IPS DF 6.9 (cell line): ENCODE data around the gene AKIRIN1.
"Not testable (repeated sequence)": the region's sequence is repeated elsewhere in the genome, so short reads cannot be mapped to it uniquely, and the experiment has no call there.

ENCODE experiments used
- DNase-seq: peaks from one replicate; pipeline ENCODE4 v3.0.0-alpha.2; 2013; ENCODE audit warnings: low read depth, low spot score
- H3K27ac ChIP-seq: one replicate; pipeline ENCODE4 v1.5.1; 2013; ENCODE audit warnings: low read length, control low read depth
- H3K27me3 ChIP-seq: 2 replicates; pipeline ENCODE4 v1.6.1; 2013; ENCODE audit warnings: mild to moderate bottlenecking, low read length; ENCODE audit not compliant: control insufficient read depth, insufficient read depth
- H3K36me3 ChIP-seq: 2 replicates; pipeline ENCODE4 v1.6.1; 2013; ENCODE audit warnings: low read length; ENCODE audit not compliant: control insufficient read depth, insufficient read depth
- H3K4me1 ChIP-seq: 2 replicates; pipeline ENCODE4 v1.6.1; 2013; ENCODE audit warnings: low read length; ENCODE audit not compliant: control insufficient read depth, insufficient read depth
- H3K4me3 ChIP-seq: 2 replicates; pipeline ENCODE4 v1.5.1; 2013; ENCODE audit warnings: mild to moderate bottlenecking, low read length
- H3K9me3 ChIP-seq: 2 replicates; pipeline ENCODE4 v1.6.1; 2013; ENCODE audit warnings: low read length, inconsistent platforms; ENCODE audit not compliant: control insufficient read depth, insufficient read depth
- WGBS: extraction: QIAGEN DNeasy Blood & Tissue Kit; methylation state at CpG from one replicate; pipeline ENCODE4 v1.1.7; 2013; ENCODE audit warnings: mixed read lengths, missing lambda C conversion rate; ENCODE audit not compliant: insufficient read length, insufficient coverage; 5-methylcytosine and 5-hydroxymethylcytosine counted together

Gene AKIRIN1

GRCh38 chr1:38997034-38997900, 6.2 kb downstream of the AKIRIN1 start:
- WGBS: no CpG with 5 or more reads among the region's 4 CpGs
- Histone ChIP-seq H3K27ac (no peak overlapping the region), H3K27me3 (no peaks in the 10 kb centered on the region), H3K36me3 (peaks cover 15% of the 10 kb centered on the region; the same call in 1 of the 2 replicates), H3K4me1 (peaks cover 2% of the 10 kb centered on the region; the same call in 1 of the 2 replicates), H3K4me3 (no peak overlapping the region), H3K9me3 (no peaks in the 10 kb centered on the region)
- no peak for DNase-seq

GRCh38 chr1:38997901-38998190, 6.8 kb downstream of the AKIRIN1 start:
- H3K36me3 ChIP-seq: peaks cover 15% of the 10 kb centered on the region; the same call in 1 of the 2 replicates
- H3K27ac ChIP-seq: no peak overlapping the region
- peaks cover 2% of the 10 kb centered on the region; the same call in 1 of the 2 replicates for H3K4me1 ChIP-seq
- DNase-seq: no peak
- no peak overlapping the region for H3K4me3 ChIP-seq
- WGBS: no CpG with 5 or more reads among the region's 3 CpGs
- H3K27me3 ChIP-seq: no peaks in the 10 kb centered on the region
- H3K9me3 ChIP-seq: no peaks in the 10 kb centered on the region

DNA sequence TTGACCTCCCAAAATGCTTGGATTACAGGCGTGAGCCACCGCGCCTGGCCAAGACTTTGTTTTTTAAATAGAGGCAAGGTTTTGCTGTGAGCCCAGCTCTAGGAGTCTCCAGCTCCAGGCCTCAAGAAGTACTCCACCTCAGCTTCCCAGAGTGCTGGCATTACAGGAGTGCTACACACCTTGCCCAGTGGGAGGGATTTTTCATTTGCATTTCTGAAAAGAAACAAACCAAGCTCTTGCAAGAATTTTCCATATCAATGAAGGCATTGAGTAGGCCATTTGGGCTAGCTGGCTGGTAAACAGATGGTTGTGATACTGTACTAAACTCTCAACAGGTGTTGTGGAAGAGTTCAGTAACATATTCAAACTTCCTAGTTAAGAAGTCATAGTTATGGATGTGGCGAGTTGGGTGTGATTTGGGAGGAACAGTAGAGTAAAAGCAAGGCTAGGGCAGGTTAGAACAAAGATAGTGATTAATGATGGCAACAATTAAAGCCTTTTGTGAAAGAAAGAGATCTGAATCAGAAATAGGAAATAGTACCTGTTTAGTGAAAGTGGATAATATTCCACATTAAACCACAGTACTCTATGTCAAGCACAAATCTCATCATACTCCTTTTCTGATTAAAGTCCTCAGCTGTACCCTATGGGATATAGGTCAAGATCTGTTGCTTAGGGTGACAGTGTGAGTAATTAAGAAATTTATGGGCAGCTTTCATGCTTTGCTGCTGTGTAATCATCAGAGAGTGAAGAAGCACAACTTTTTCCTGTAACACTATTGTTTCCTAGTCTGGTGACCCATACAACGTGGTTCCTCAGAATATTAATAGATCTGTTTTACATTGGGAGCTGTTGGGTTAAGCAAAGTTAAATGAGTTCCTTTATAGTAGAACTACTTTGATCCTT, 10.7 kb downstream of the AKIRIN1 start:
- no peak for DNase-seq
- Histone ChIP-seq H3K27me3 (no peaks in the 10 kb centered on the region), H3K4me1 (peaks cover 2% of the 10 kb centered on the region), H3K9me3 (no peaks in the 10 kb centered on the region), H3K27ac (no peak overlapping the region), H3K36me3 (peaks cover 35% of the 10 kb centered on the region; the same call in 1 of the 2 replicates), H3K4me3 (no peak overlapping the region)
- WGBS: no CpG with 5 or more reads among the region's 5 CpGs

DNA sequence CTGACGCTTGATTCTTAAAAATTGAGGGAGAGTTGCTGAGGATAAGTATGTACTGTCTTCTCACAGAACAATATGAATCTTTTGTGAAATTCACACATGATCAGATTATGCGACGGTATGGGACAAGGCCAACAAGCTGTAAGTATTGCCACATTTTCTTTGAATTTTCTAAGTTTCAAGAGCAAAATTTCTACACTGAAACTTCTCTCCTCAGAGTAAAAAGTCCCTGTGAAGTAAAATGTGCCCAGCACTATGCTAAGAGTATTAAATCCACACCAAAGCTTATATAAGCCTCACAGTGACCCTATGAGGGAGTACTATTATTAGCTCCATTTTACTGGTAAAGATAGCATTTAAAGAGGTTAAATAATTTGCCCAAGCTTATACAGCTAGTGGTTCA, 12.2 kb downstream of the AKIRIN1 start:
- Histone ChIP-seq H3K4me3 (no peak overlapping the region), H3K27me3 (no peaks in the 10 kb centered on the region), H3K9me3 (no peaks in the 10 kb centered on the region), H3K27ac (no peak overlapping the region), H3K4me1 (peaks cover 2% of the 10 kb centered on the region), H3K36me3 (peaks cover 35% of the 10 kb centered on the region; the same call in 1 of the 2 replicates)
- WGBS: no CpG with 5 or more reads among the region's 3 CpGs
- no peak for DNase-seq

DNA sequence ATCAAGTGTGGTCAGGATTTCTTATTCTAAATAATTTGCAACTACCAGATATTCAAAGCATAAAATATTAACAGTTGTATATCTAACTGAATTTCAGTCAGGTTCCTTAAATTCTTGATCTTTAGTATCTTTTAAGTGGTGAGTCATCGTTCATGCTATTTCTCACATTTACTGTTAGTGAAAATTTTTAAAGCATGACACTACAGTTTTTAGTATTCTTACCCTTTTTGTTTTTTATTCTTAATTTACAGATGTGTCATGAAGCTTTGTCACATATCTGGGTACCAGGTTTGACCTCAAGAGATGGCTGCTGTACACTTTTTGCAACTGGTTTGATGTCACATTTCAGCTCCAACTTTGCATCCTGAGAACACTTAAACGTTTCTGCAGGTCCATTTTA, 12.7 kb downstream of the AKIRIN1 start:
- Histone ChIP-seq H3K36me3 (peaks cover 34% of the 10 kb centered on the region; the same call in 1 of the 2 replicates), H3K27ac (no peak overlapping the region), H3K4me3 (no peak overlapping the region), H3K4me1 (peaks cover 2% of the 10 kb centered on the region), H3K27me3 (no peaks in the 10 kb centered on the region), H3K9me3 (no peaks in the 10 kb centered on the region)
- no peak for DNase-seq
- no CpG with 5 or more reads among the region's 2 CpGs for WGBS

DNA sequence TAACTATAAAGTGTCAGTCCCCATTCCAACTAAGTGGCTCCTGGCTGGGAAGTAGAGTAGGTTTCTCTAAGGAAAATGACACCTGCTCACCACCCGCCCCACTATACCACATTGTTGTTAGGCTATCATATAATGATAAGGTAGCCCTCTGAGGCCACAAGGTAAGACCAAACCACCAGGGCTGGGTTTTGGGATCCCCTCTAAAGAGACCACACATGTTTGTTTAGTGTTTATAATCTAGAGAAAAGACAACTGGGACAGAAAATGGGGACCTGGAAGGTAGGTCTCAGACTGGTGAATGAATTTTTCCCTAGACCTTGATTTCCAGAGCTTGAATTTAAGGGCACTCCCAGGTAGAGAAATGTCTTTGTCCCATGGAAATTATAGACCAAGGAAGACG, 15.2 kb downstream of the AKIRIN1 start:
- no peak for DNase-seq
- H3K4me1 ChIP-seq: peaks cover 2% of the 10 kb centered on the region
- WGBS: no CpG with 5 or more reads among the region's 2 CpGs
- H3K36me3 ChIP-seq: peaks cover 29% of the 10 kb centered on the region; the same call in 1 of the 2 replicates
- H3K9me3 ChIP-seq: no peaks in the 10 kb centered on the region
- H3K4me3 ChIP-seq: no peak overlapping the region
- no peaks in the 10 kb centered on the region for H3K27me3 ChIP-seq
- no peak overlapping the region for H3K27ac ChIP-seq

DNA sequence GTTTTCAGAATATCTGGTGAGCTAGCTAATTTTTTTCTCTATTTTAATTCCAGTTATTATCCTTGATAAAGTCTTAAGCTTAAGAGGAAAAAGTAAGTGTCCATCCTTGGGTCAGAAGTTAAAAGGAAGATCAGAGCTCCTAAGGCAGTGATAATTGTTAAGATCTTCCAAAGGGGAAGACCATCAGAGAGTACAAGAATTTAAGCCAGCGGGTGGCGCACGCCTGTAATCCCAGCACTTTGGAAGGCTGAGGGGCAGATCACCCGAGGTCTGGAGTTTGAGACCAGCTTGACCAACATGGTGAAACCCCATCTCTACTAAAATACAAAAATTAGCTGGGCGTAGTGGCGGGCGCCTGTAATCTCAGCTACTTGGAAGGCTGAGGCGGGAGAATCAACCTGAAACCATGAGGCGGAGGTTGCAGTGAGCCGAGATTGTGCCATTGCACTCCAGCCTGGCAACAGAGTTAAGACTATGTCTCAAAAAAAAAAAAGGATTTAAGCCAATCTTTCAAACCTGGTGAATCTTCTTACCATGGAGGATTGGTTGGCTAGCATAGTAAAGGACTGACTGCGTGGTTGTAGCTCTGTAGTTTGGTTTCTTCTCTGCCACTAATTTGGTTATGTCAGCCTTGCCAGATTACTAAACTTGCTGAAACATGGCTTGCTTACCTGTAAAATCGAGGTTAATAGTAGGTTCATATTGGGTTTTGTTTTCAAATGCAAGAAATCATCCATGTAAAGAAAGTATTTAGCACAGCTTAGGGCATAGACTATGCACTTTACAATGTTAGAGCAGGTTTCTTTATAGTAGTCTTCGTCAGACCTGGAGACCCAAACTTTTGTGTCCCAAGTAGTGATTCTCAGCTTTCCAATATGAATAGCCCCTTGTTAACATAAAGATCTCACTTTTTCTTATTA, 15.9 kb downstream of the AKIRIN1 start:
- Histone ChIP-seq H3K27ac (no peak overlapping the region), H3K36me3 (peaks cover 28% of the 10 kb centered on the region; the same call in 1 of the 2 replicates), H3K4me1 (no peaks in the 10 kb centered on the region; the same call in 1 of the 2 replicates), H3K4me3 (no peak overlapping the region), H3K9me3 (no peaks in the 10 kb centered on the region), H3K27me3 (no peaks in the 10 kb centered on the region)
- no peak for DNase-seq
- no CpG with 5 or more reads among the region's 13 CpGs for WGBS

- not testable (repeated sequence) for H3K36me3 ChIP-seq, DNase-seq, H3K27me3 ChIP-seq, H3K4me3 ChIP-seq, H3K9me3 ChIP-seq, H3K27ac ChIP-seq, H3K4me1 ChIP-seq
- no CpG with 5 or more reads among the region's 8 CpGs for WGBS
Measured at GRCh38 chr1:39014956-39015355, 23.9 kb downstream of the AKIRIN1 start.

DNA sequence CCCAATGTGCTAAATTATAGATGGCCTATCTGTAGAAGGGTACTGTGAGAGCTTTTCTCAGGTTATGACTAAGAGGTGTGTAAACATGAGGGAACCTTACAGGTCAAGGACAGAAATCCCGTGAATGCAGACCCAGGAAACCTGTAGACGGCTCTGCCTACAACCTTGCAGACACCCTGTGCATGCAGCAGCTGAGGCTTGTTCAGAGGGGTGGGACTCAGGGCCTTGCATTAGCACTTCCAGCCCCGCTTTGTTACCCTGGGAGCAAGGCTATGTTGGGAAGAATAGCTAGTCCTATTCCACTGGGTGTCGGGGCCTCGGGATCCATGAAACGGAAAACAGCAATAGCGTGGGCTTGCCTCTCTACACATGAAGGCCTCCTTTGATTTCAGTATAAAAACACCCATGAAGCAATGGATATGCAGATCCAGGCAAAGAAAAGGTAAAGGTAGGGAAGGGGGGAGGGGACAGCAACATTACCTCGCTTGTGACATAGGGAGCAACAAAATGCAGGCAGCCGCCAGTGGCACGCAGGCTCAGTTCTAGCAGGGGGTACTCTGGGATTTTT, 25.6 kb downstream of the AKIRIN1 start:
- DNase-seq: no peak
- no CpG with 5 or more reads among the region's 10 CpGs for WGBS
- no peaks in the 10 kb centered on the region for H3K9me3 ChIP-seq
- no peaks in the 10 kb centered on the region for H3K27me3 ChIP-seq
- peaks cover 5% of the 10 kb centered on the region; the same call in 1 of the 2 replicates for H3K4me1 ChIP-seq
- H3K4me3 ChIP-seq: no peak overlapping the region
- no peak overlapping the region for H3K27ac ChIP-seq
- no peaks in the 10 kb centered on the region for H3K36me3 ChIP-seq
